SU-DHL-6 (cell line): Measurements from ENCODE around the gene SSTR5.

Experiments used
- EZH2phosphoT487 ChIP-seq: fragments of 200-600 bp; sonication (generic), shearing (Covaris generic); conservative IDR thresholded peaks from 2 replicates; pipeline ENCODE4 v1.6.1; 2018; ENCODE audit warnings: mild to moderate bottlenecking, antibody characterized with exemption, low read length, moderate library complexity, mixed read lengths
- TF ChIP-seq, protein P1 (sequence below): fragments of 200-600 bp; sonication (generic); IDR thresholded peaks from one replicate; pipeline ENCODE4 v1.5.1; 2017; ENCODE audit warnings: antibody characterized with exemption, mild to moderate bottlenecking, low read length, moderate library complexity; ENCODE audit not compliant: insufficient read depth, poor library complexity, severe bottlenecking

DNA sequence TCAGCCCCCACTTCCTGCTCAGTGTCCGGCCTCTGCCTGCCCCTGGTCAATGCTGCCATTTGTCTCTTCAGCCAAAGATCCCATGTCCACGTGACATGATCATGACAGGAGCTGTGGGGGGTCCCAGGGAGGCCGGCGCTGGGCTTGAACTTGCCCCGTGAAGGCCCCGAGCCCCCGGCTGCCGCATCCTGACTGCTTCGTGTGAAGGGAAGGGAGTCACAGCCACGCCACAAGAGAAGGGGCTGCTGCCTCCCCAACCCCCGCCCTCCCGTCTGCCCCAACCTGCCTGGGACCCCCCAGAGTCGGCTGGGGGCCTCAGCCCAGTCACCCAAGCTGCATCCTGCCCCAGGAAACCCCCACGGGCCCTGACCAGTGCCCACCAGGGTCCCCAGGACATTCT lies 14.3 kb upstream of the SSTR5 start:
- TF ChIP-seq, protein P1, sequence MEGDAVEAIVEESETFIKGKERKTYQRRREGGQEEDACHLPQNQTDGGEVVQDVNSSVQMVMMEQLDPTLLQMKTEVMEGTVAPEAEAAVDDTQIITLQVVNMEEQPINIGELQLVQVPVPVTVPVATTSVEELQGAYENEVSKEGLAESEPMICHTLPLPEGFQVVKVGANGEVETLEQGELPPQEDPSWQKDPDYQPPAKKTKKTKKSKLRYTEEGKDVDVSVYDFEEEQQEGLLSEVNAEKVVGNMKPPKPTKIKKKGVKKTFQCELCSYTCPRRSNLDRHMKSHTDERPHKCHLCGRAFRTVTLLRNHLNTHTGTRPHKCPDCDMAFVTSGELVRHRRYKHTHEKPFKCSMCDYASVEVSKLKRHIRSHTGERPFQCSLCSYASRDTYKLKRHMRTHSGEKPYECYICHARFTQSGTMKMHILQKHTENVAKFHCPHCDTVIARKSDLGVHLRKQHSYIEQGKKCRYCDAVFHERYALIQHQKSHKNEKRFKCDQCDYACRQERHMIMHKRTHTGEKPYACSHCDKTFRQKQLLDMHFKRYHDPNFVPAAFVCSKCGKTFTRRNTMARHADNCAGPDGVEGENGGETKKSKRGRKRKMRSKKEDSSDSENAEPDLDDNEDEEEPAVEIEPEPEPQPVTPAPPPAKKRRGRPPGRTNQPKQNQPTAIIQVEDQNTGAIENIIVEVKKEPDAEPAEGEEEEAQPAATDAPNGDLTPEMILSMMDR, result no peak
- no peak for TF ChIP-seq EZH2phosphoT487
